Activated T-helper 17 cell treated with anti-CD3 and anti-CD28 coated beads, Interleukin-2, amount 50 U/mL, for 72 hours (primary cell): ENCODE measurements around the gene DNASE1L2. TPM values are rescaled to one million over a fixed set of nuclear protein-coding genes. Genes with fewer than 3 reads are reported as not detected.
"Not testable (repeated sequence)": the region's sequence is repeated elsewhere in the genome, so short reads cannot be mapped to it uniquely, and the experiment has no call there.

ENCODE experiments used
- ATAC-seq: fragments of 150-1000 bp; cut with Tn5 transposase; replicated peaks from 2 replicates; pipeline ENCODE4 v1.10.0; 2021; ENCODE audit warnings: mild to moderate bottlenecking, moderate library complexity
- H3K27ac Mint-ChIP-seq: one replicate; pipeline ENCODE4 v1.8.0; 2022; ENCODE audit warnings: mixed read lengths
- H3K27me3 Mint-ChIP-seq: one replicate; pipeline ENCODE4 v1.8.0; 2022; ENCODE audit warnings: mixed read lengths
- H3K36me3 Mint-ChIP-seq: one replicate; pipeline ENCODE4 v1.8.0; 2022; ENCODE audit warnings: low read depth, mild to moderate bottlenecking, mixed read lengths
- H3K4me1 Mint-ChIP-seq: one replicate; pipeline ENCODE4 v1.8.0; 2022; ENCODE audit warnings: mixed read lengths
- H3K4me3 Mint-ChIP-seq: one replicate; pipeline ENCODE4 v1.8.0; 2022; ENCODE audit warnings: mild to moderate bottlenecking, mixed read lengths
- H3K9me3 Mint-ChIP-seq: one replicate; pipeline ENCODE4 v1.8.0; 2022; ENCODE audit warnings: mixed read lengths
- total RNA-seq, 2 donors: library from RNA; stranded (reverse); gene quantifications; one replicate each; pipeline ENCODE4 v1.2.3, GENCODE V29; 2022

DNASE1L2 gene
- total RNA-seq, 2 donors from 2014 or later = 2.4 to 2.7 TPM

GRCh38 chr16:2196981-2197511 lies 39.2 kb upstream of the DNASE1L2 start:
- peak overlapping the region; percentile 47 for H3K4me3 Mint-ChIP-seq
- H3K9me3 Mint-ChIP-seq = no peaks in the 10 kb centered on the region
- no peaks in the 10 kb centered on the region for H3K36me3 Mint-ChIP-seq
- ATAC-seq = no peak
- H3K27me3 Mint-ChIP-seq = peaks cover 15% of the 10 kb centered on the region
- H3K4me1 Mint-ChIP-seq = no peaks in the 10 kb centered on the region
- no peak overlapping the region for H3K27ac Mint-ChIP-seq

GRCh38 chr16:2197765-2198164 lies 38.5 kb upstream of the DNASE1L2 start:
- Mint-ChIP-seq H3K27ac (no peak overlapping the region), H3K4me1 (no peaks in the 10 kb centered on the region), H3K27me3 (peaks cover 15% of the 10 kb centered on the region), H3K4me3 (peak overlapping the region; percentile 47), H3K9me3 (no peaks in the 10 kb centered on the region), H3K36me3 (no peaks in the 10 kb centered on the region)
- ATAC-seq = no peak

GRCh38 chr16:2198283-2198682 lies 38.0 kb upstream of the DNASE1L2 start:
- Mint-ChIP-seq H3K4me3 (peak overlapping the region; percentile 47), H3K27me3 (peaks cover 15% of the 10 kb centered on the region), H3K36me3 (no peaks in the 10 kb centered on the region), H3K4me1 (no peaks in the 10 kb centered on the region), H3K27ac (no peak overlapping the region), H3K9me3 (no peaks in the 10 kb centered on the region)
- ATAC-seq = no peak

- no peak overlapping the region for H3K27ac Mint-ChIP-seq
- H3K9me3 Mint-ChIP-seq = no peaks in the 10 kb centered on the region
- H3K36me3 Mint-ChIP-seq = no peaks in the 10 kb centered on the region
- peaks cover 15% of the 10 kb centered on the region for H3K27me3 Mint-ChIP-seq
- ATAC-seq = no peak
- H3K4me1 Mint-ChIP-seq = no peaks in the 10 kb centered on the region
- no peak overlapping the region for H3K4me3 Mint-ChIP-seq
These were observed 37.1 kb upstream of the DNASE1L2 start for GRCh38 chr16:2199095-2199494.

- no peak for ATAC-seq
- Mint-ChIP-seq H3K4me3 (no peak overlapping the region), H3K27me3 (peaks cover 15% of the 10 kb centered on the region), H3K4me1 (peaks cover 4% of the 10 kb centered on the region), H3K27ac (no peak overlapping the region), H3K9me3 (no peaks in the 10 kb centered on the region), H3K36me3 (no peaks in the 10 kb centered on the region)
These were observed 36.6 kb upstream of the DNASE1L2 start for GRCh38 chr16:2199621-2200139.

- Mint-ChIP-seq H3K36me3 (no peaks in the 10 kb centered on the region), H3K27ac (no peak overlapping the region), H3K27me3 (peaks cover 11% of the 10 kb centered on the region), H3K4me3 (no peak overlapping the region), H3K9me3 (no peaks in the 10 kb centered on the region), H3K4me1 (peaks cover 6% of the 10 kb centered on the region)
- ATAC-seq = no peak
These were observed 35.9 kb upstream of the DNASE1L2 start for GRCh38 chr16:2200313-2200712.

- H3K27ac Mint-ChIP-seq, H3K9me3 Mint-ChIP-seq, ATAC-seq: not testable (repeated sequence)
These were observed 33.0 kb upstream of the DNASE1L2 start for GRCh38 chr16:2203119-2203688.

GRCh38 chr16:2204416-2205103 lies 31.7 kb upstream of the DNASE1L2 start:
- no peaks in the 10 kb centered on the region for H3K27me3 Mint-ChIP-seq
- peak; percentile 0 for ATAC-seq
- H3K9me3 Mint-ChIP-seq = no peaks in the 10 kb centered on the region
- peaks cover 11% of the 10 kb centered on the region for H3K4me1 Mint-ChIP-seq
- H3K27ac Mint-ChIP-seq = peak overlapping the region; percentile 85
- peak overlapping the region; percentile 80 for H3K4me3 Mint-ChIP-seq
- peaks cover 23% of the 10 kb centered on the region for H3K36me3 Mint-ChIP-seq

More at GRCh38 chr16:2203119-2203688, 33.0 kb upstream of the DNASE1L2 start:
- Mint-ChIP-seq H3K4me3 (peak overlapping the region; percentile 80), H3K36me3 (peaks cover 20% of the 10 kb centered on the region), H3K4me1 (peaks cover 11% of the 10 kb centered on the region)
- not testable (repeated sequence) for H3K27me3 Mint-ChIP-seq

- Mint-ChIP-seq H3K9me3 (no peaks in the 10 kb centered on the region), H3K27ac (peak within 1 kb of the TSS; percentile 85), H3K4me3 (peak within 1 kb of the TSS; percentile 80), H3K27me3 (no peaks in the 10 kb centered on the region), H3K36me3 (peaks cover 23% of the 10 kb centered on the region), H3K4me1 (peaks cover 11% of the 10 kb centered on the region)
- peak; percentile 83 for ATAC-seq
These were observed 30.9 kb upstream of the DNASE1L2 start, which contains the start of gene MLST8 for GRCh38 chr16:2205104-2205966. MLST8 (plus strand) TSS chr16:2205454; CDS start chr16:2206086, 632 bp downstream.

- Mint-ChIP-seq H3K27me3 (no peaks in the 10 kb centered on the region), H3K4me1 (peaks cover 11% of the 10 kb centered on the region), H3K27ac (peak overlapping the region; percentile 22), H3K4me3 (peak overlapping the region; percentile 80), H3K9me3 (no peaks in the 10 kb centered on the region), H3K36me3 (peaks cover 23% of the 10 kb centered on the region)
- no peak for ATAC-seq
These were observed 30.3 kb upstream of the DNASE1L2 start for GRCh38 chr16:2205967-2206313.

- no peaks in the 10 kb centered on the region for H3K9me3 Mint-ChIP-seq
- peaks cover 24% of the 10 kb centered on the region for H3K36me3 Mint-ChIP-seq
- H3K4me3 Mint-ChIP-seq = peak overlapping the region; percentile 80
- peak overlapping the region; percentile 22 for H3K27ac Mint-ChIP-seq
- no peaks in the 10 kb centered on the region for H3K27me3 Mint-ChIP-seq
- ATAC-seq = no peak
- peaks cover 11% of the 10 kb centered on the region for H3K4me1 Mint-ChIP-seq
These were observed 29.8 kb upstream of the DNASE1L2 start for GRCh38 chr16:2206420-2206779.

GRCh38 chr16:2206780-2207433 lies 29.3 kb upstream of the DNASE1L2 start:
- no peak for ATAC-seq
- Mint-ChIP-seq H3K9me3 (no peaks in the 10 kb centered on the region), H3K36me3 (peaks cover 29% of the 10 kb centered on the region), H3K27ac (no peak overlapping the region), H3K27me3 (no peaks in the 10 kb centered on the region), H3K4me3 (peak overlapping the region; percentile 80), H3K4me1 (peaks cover 14% of the 10 kb centered on the region)

- Mint-ChIP-seq H3K4me1 (peaks cover 17% of the 10 kb centered on the region), H3K9me3 (no peaks in the 10 kb centered on the region), H3K27me3 (no peaks in the 10 kb centered on the region), H3K36me3 (peaks cover 35% of the 10 kb centered on the region), H3K27ac (no peak overlapping the region), H3K4me3 (peak overlapping the region; percentile 80)
- no peak for ATAC-seq
These were observed 28.4 kb upstream of the DNASE1L2 start for GRCh38 chr16:2207872-2208271.

- Mint-ChIP-seq H3K4me1 (peaks cover 17% of the 10 kb centered on the region), H3K4me3 (no peak overlapping the region), H3K27ac (no peak overlapping the region), H3K9me3 (no peaks in the 10 kb centered on the region), H3K27me3 (no peaks in the 10 kb centered on the region), H3K36me3 (peaks cover 39% of the 10 kb centered on the region)
- ATAC-seq = no peak
These were observed 27.9 kb upstream of the DNASE1L2 start for GRCh38 chr16:2208308-2208707.
